ENCODE measurements around the gene CAPN2.

GRCh38 chr1:223727541-223727940 lies 15.2 kb downstream of the CAPN2 start:
- TF ChIP-seq POLR2AphosphoS5 (IDR thresholded peaks at IDR 0.05) (no peak), CTCF (IDR thresholded peaks at IDR 0.05 in 8 of 11, conservative IDR thresholded peaks at IDR 0.05 in 3 of 11) (no peak)

All from spleen (tissue), 7 donors.